HepG2 (cell line): ENCODE data around the gene BORCS5. TPM values are rescaled to one million over a fixed set of nuclear protein-coding genes. Genes with fewer than 3 reads are reported as not detected.

Experiments
- ATF3 ChIP-seq: sonication (generic); formaldehyde crosslinking; IDR thresholded peaks from 2 replicates; pipeline ENCODE4 v1.4.0; 2020; ENCODE audit warnings: missing genetic modification reagents
- ATF4 ChIP-seq, 2 experiments: fragments of 450-650 bp in 1 of 2; sonication (generic) in 1 of 2; formaldehyde crosslinking; IDR thresholded peaks; 2 replicates each; pipeline versions ENCODE4 v1.5.0 to v1.8.0; 2020 to 2022; ENCODE audit warnings: mild to moderate bottlenecking in 1 of 2, missing genetic modification reagents in 1 of 2
- HMGXB4 ChIP-seq, 2 experiments: sonication (generic) in 1 of 2; formaldehyde crosslinking in 1 of 2; IDR thresholded peaks; 2 replicates each; pipeline versions ENCODE4 v1.4.0 to v1.6.1; 2018 to 2020; ENCODE audit warnings: missing genetic modification reagents in 2 of 2, borderline replicate concordance in 1 of 2, low read depth in 1 of 2, mild to moderate bottlenecking in 1 of 2, missing biosample characterization in 1 of 2
- HOXA3 ChIP-seq: sonication (generic); formaldehyde crosslinking; IDR thresholded peaks from 2 replicates; pipeline ENCODE4 v1.5.0; 2020; ENCODE audit warnings: missing genetic modification reagents
- RARA ChIP-seq: IDR thresholded peaks from 2 replicates; pipeline ENCODE4 v1.6.1; 2016; ENCODE audit warnings: missing genetic modification reagents, missing compliant biosample characterization
- SP2 ChIP-seq: sonication (generic); formaldehyde crosslinking; IDR thresholded peaks from 2 replicates; pipeline ENCODE4 v1.5.1; 2020; ENCODE audit warnings: mild to moderate bottlenecking, missing genetic modification reagents
- TBX2 ChIP-seq: sonication (generic); formaldehyde crosslinking; IDR thresholded peaks from 2 replicates; pipeline ENCODE4 v1.5.0; 2020; ENCODE audit warnings: missing genetic modification reagents, mild to moderate bottlenecking, borderline replicate concordance
- YEATS2 ChIP-seq: sonication (generic); formaldehyde crosslinking; IDR thresholded peaks from 2 replicates; pipeline ENCODE4 v1.4.0; 2020; ENCODE audit warnings: missing genetic modification reagents, borderline replicate concordance
- ZNF331 ChIP-seq: sonication (generic); formaldehyde crosslinking; IDR thresholded peaks from 2 replicates; pipeline ENCODE4 v1.4.0; 2020; ENCODE audit warnings: missing genetic modification reagents
- ZNF747 ChIP-seq: sonication (generic); formaldehyde crosslinking; IDR thresholded peaks from 2 replicates; pipeline ENCODE4 v1.8.1; 2023; ENCODE audit warnings: missing genetic modification reagents, mild to moderate bottlenecking, borderline replicate concordance
- ZNF772 ChIP-seq: sonication (generic); formaldehyde crosslinking; IDR thresholded peaks from 2 replicates; pipeline ENCODE4 v1.5.0; 2020; ENCODE audit warnings: mild to moderate bottlenecking, missing genetic modification reagents
- polyA plus RNA-seq, 8 experiments: library from polyadenylated mRNA; depleted of rRNA in 3 of 8; stranded (reverse) in 7 of 8; unstranded in 1 of 8; fragments of >200 nt; fragmentation: Illumina TruSeq in 4 of 8; extraction: Trizol in 4 of 8; gene quantifications; 2 replicates each; pipeline versions ENCODE4 v1.2.1 to v1.2.3, GENCODE V29; 2011 to 2016; ENCODE audit warnings: low read depth in 4 of 8, missing spikeins in 1 of 8, mixed read lengths in 1 of 8; ENCODE audit not compliant: insufficient read depth in 1 of 8
- total RNA-seq, 5 experiments: library from RNA; depleted of rRNA; stranded (reverse); fragments of >200 nt; fragmentation: Illumina TruSeq; extraction: Trizol; gene quantifications; 2 replicates each; pipeline ENCODE4 v1.2.3, GENCODE V29; 2016; ENCODE audit warnings: low read depth in 1 of 5
- TF ChIP-seq, protein P1 (sequence below): sonication (generic); formaldehyde crosslinking; IDR thresholded peaks from 2 replicates; pipeline ENCODE4 v1.4.0; 2020; ENCODE audit warnings: mild to moderate bottlenecking, low read depth, missing genetic modification reagents
- TF ChIP-seq, protein P2 (sequence below): sonication (generic); formaldehyde crosslinking; IDR thresholded peaks from 2 replicates; pipeline ENCODE4 v1.4.0; 2020; ENCODE audit warnings: missing genetic modification reagents, borderline replicate concordance
- TF ChIP-seq, protein P3 (sequence below): sonication (generic); formaldehyde crosslinking; IDR thresholded peaks from 2 replicates; pipeline ENCODE4 v1.4.0; 2020; ENCODE audit warnings: missing genetic modification reagents

BORCS5 gene
- total and polyA plus RNA-seq, 2 of the 13 experiments (the other 11 are each of a cell fraction or from before 2014, with no cell fraction given): 3.9 to 4.7 TPM

- peak in 1 of 2 experiments; percentile 70; a peak in 2 of 4 replicates for TF ChIP-seq ATF4 (CRISPR knock-in tag; IDR thresholded peaks at IDR 0.05)
- TF ChIP-seq TBX2 (CRISPR knock-in tag): peak; percentile 73
- TF ChIP-seq, protein P1, sequence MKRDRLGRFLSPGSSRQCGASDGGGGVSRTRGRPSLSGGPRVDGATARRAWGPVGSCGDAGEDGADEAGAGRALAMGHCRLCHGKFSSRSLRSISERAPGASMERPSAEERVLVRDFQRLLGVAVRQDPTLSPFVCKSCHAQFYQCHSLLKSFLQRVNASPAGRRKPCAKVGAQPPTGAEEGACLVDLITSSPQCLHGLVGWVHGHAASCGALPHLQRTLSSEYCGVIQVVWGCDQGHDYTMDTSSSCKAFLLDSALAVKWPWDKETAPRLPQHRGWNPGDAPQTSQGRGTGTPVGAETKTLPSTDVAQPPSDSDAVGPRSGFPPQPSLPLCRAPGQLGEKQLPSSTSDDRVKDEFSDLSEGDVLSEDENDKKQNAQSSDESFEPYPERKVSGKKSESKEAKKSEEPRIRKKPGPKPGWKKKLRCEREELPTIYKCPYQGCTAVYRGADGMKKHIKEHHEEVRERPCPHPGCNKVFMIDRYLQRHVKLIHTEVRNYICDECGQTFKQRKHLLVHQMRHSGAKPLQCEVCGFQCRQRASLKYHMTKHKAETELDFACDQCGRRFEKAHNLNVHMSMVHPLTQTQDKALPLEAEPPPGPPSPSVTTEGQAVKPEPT (CRISPR knock-in tag): 0 out of 2 replicates have a peak, but pooled peaks have one; percentile 36
- TF ChIP-seq ZNF331 (CRISPR knock-in tag): 0 out of 2 replicates have a peak, but pooled peaks have one; percentile 24
- peak; percentile 72 for TF ChIP-seq ATF3
- peak; percentile 66; the same call in 1 of the 2 replicates for TF ChIP-seq HOXA3 (CRISPR knock-in tag)
- TF ChIP-seq, protein P2, sequence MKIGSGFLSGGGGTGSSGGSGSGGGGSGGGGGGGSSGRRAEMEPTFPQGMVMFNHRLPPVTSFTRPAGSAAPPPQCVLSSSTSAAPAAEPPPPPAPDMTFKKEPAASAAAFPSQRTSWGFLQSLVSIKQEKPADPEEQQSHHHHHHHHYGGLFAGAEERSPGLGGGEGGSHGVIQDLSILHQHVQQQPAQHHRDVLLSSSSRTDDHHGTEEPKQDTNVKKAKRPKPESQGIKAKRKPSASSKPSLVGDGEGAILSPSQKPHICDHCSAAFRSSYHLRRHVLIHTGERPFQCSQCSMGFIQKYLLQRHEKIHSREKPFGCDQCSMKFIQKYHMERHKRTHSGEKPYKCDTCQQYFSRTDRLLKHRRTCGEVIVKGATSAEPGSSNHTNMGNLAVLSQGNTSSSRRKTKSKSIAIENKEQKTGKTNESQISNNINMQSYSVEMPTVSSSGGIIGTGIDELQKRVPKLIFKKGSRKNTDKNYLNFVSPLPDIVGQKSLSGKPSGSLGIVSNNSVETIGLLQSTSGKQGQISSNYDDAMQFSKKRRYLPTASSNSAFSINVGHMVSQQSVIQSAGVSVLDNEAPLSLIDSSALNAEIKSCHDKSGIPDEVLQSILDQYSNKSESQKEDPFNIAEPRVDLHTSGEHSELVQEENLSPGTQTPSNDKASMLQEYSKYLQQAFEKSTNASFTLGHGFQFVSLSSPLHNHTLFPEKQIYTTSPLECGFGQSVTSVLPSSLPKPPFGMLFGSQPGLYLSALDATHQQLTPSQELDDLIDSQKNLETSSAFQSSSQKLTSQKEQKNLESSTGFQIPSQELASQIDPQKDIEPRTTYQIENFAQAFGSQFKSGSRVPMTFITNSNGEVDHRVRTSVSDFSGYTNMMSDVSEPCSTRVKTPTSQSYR (CRISPR knock-in tag): no peak
- peak; percentile 62 for TF ChIP-seq SP2 (CRISPR knock-in tag)
- no peak for TF ChIP-seq ZNF747 (CRISPR knock-in tag)
- TF ChIP-seq, protein P3, sequence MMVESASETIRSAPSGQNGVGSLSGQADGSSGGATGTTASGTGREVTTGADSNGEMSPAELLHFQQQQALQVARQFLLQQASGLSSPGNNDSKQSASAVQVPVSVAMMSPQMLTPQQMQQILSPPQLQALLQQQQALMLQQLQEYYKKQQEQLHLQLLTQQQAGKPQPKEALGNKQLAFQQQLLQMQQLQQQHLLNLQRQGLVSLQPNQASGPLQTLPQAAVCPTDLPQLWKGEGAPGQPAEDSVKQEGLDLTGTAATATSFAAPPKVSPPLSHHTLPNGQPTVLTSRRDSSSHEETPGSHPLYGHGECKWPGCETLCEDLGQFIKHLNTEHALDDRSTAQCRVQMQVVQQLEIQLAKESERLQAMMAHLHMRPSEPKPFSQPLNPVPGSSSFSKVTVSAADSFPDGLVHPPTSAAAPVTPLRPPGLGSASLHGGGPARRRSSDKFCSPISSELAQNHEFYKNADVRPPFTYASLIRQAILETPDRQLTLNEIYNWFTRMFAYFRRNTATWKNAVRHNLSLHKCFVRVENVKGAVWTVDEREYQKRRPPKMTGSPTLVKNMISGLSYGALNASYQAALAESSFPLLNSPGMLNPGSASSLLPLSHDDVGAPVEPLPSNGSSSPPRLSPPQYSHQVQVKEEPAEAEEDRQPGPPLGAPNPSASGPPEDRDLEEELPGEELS (CRISPR knock-in tag): peak; percentile 60; the same call in 1 of the 2 replicates
- 0 out of 4 replicates have a peak, but pooled peaks of 1 of the 2 experiments have one; percentile 24 for TF ChIP-seq HMGXB4 (CRISPR knock-in tag; IDR thresholded peaks at IDR 0.05; ENCODE audit: borderline replicate concordance in 1 of 2, low read depth in 1 of 2)
- TF ChIP-seq ZNF772 (CRISPR knock-in tag): 0 out of 2 replicates have a peak, but pooled peaks have one; percentile 25
- peak; percentile 45; the same call in 1 of the 2 replicates for TF ChIP-seq YEATS2 (CRISPR knock-in tag)
- peak; percentile 53 for TF ChIP-seq RARA (CRISPR knock-in tag)
Measured at GRCh38 chr12:12439636-12440035, 82.8 kb downstream of the BORCS5 start (continued).
